Neural crest cell (in vitro differentiated cells): ENCODE data around the gene ASB10. TPM values are rescaled to one million over a fixed set of nuclear protein-coding genes. Genes with fewer than 3 reads are reported as not detected.

Experiments
- DNase-seq: peaks from one replicate; pipeline ENCODE4 v3.0.0; 2021; ENCODE audit warnings: low read depth, mixed read lengths, low spot score
- H3K27ac Mint-ChIP-seq: one replicate; pipeline ENCODE4 v1.8.0; 2021; ENCODE audit warnings: mild to moderate bottlenecking, mixed read lengths; ENCODE audit not compliant: unreplicated experiment
- H3K27me3 Mint-ChIP-seq: 2 replicates; pipeline ENCODE4 v1.8.0; 2021; ENCODE audit warnings: low read depth, mild to moderate bottlenecking, mixed read lengths
- H3K36me3 Mint-ChIP-seq: 2 replicates; pipeline ENCODE4 v1.8.0; 2021; ENCODE audit warnings: low read depth, mild to moderate bottlenecking, mixed read lengths
- H3K4me1 Mint-ChIP-seq: 2 replicates; pipeline ENCODE4 v1.8.0; 2021; ENCODE audit warnings: mixed read lengths
- H3K4me3 Mint-ChIP-seq: one replicate; pipeline ENCODE4 v1.8.0; 2021; ENCODE audit warnings: mild to moderate bottlenecking, mixed read lengths
- H3K9me3 Mint-ChIP-seq: 2 replicates; pipeline ENCODE4 v1.8.0; 2021; ENCODE audit warnings: mixed read lengths
- CTCF ChIP-seq: fragments of 200-600 bp; sonication (generic); conservative IDR thresholded peaks from 2 replicates; pipeline ENCODE4 v1.5.0; 2021; ENCODE audit warnings: antibody characterized with exemption, mild to moderate bottlenecking
- total RNA-seq: library from RNA; stranded (reverse); gene quantifications from 2 replicates; pipeline ENCODE4 v1.2.1, GENCODE V29; 2021

ASB10 gene
- total RNA-seq, 1 donor from 2014 or later = not detected

- no peak overlapping the region for H3K27ac Mint-ChIP-seq
- no peak overlapping the region for H3K4me3 Mint-ChIP-seq
- H3K27me3 Mint-ChIP-seq = peaks cover 44% of the 10 kb centered on the region
- no peaks in the 10 kb centered on the region for H3K36me3 Mint-ChIP-seq
- H3K4me1 Mint-ChIP-seq = peaks cover 10% of the 10 kb centered on the region
- no peaks in the 10 kb centered on the region for H3K9me3 Mint-ChIP-seq
- TF ChIP-seq CTCF = no peak
- DNase-seq = no peak
Measured at GRCh38 chr7:151173386-151174245, 13.4 kb downstream of the ASB10 start.

- no peaks in the 10 kb centered on the region for H3K9me3 Mint-ChIP-seq
- DNase-seq = peak; percentile 86
- H3K27ac Mint-ChIP-seq = no peak overlapping the region
- H3K27me3 Mint-ChIP-seq = peaks cover 49% of the 10 kb centered on the region
- H3K36me3 Mint-ChIP-seq = no peaks in the 10 kb centered on the region
- H3K4me1 Mint-ChIP-seq = peaks cover 14% of the 10 kb centered on the region
- peak; percentile 100 for TF ChIP-seq CTCF
- H3K4me3 Mint-ChIP-seq = peak overlapping the region; percentile 21
Measured at GRCh38 chr7:151172273-151173141, 14.5 kb downstream of the ASB10 start.

- Mint-ChIP-seq H3K27me3 (peaks cover 48% of the 10 kb centered on the region), H3K9me3 (no peaks in the 10 kb centered on the region), H3K36me3 (no peaks in the 10 kb centered on the region), H3K4me1 (peaks cover 18% of the 10 kb centered on the region), H3K27ac (no peak overlapping the region), H3K4me3 (peak overlapping the region; percentile 84)
- no peak for TF ChIP-seq CTCF
- no peak for DNase-seq
Measured at GRCh38 chr7:151168787-151169162, 18.3 kb downstream of the ASB10 start.

GRCh38 chr7:151168003-151168786, 18.9 kb downstream of the ASB10 start:
- no peaks in the 10 kb centered on the region for H3K9me3 Mint-ChIP-seq
- no peaks in the 10 kb centered on the region for H3K36me3 Mint-ChIP-seq
- no peak overlapping the region for H3K27ac Mint-ChIP-seq
- peaks cover 46% of the 10 kb centered on the region for H3K27me3 Mint-ChIP-seq
- DNase-seq = peak; percentile 53
- H3K4me3 Mint-ChIP-seq = peak overlapping the region; percentile 84
- peaks cover 18% of the 10 kb centered on the region for H3K4me1 Mint-ChIP-seq
- peak; percentile 79 for TF ChIP-seq CTCF
